Measurements from ENCODE around the gene MT1HL1.

The MT1HL1 gene

GRCh38 chr1:237048803-237049202, 44.6 kb upstream of the MT1HL1 start:
- Histone ChIP-seq H3K27me3 (replicated peaks; ENCODE audit: insufficient read depth, low read length) (no peaks in the 10 kb centered on the region), H3F3A (ENCODE audit: insufficient read depth, low read length) (no peaks in the 10 kb centered on the region), H3K9ac (ENCODE audit: low read length) (no peak overlapping the region), H3K4me3 (ENCODE audit: low read length) (no peak overlapping the region), H3K4me1 (ENCODE audit: low read length) (no peaks in the 10 kb centered on the region), H4K20me1 (ENCODE audit: insufficient read depth, low read length) (no peaks in the 10 kb centered on the region), H3K4me2 (ENCODE audit: low read depth, low read length) (no peak overlapping the region), H3K79me2 (ENCODE audit: low read length) (no peaks in the 10 kb centered on the region), H3K9me2 (replicated peaks; ENCODE audit: insufficient read depth, low read length) (no peaks in the 10 kb centered on the region), H3K36me3 (replicated peaks; ENCODE audit: insufficient read depth, low read length) (no peaks in the 10 kb centered on the region), H2AFZ (ENCODE audit: low read length) (no peak overlapping the region), H3K27ac (ENCODE audit: low read length) (no peak overlapping the region), H3K9me3 (replicated peaks; ENCODE audit: insufficient read depth, low read length) (no peaks in the 10 kb centered on the region)
- no peak for DNase-seq
- TF ChIP-seq EZH2 (optimal IDR thresholded peaks at IDR 0.05; ENCODE audit: low read depth, low read length) (no peak), CTCF (IDR thresholded peaks at IDR 0.05; ENCODE audit: low read length) (no peak), EZH2phosphoT487 (IDR thresholded peaks at IDR 0.05; ENCODE audit: low read length) (no peak)

GRCh38 chr1:237045278-237046016, 41.2 kb upstream of the MT1HL1 start:
- Histone ChIP-seq H3K9me3 (replicated peaks; ENCODE audit: insufficient read depth, low read length) (no peaks in the 10 kb centered on the region), H3K27me3 (replicated peaks; ENCODE audit: insufficient read depth, low read length) (no peaks in the 10 kb centered on the region), H3K4me3 (ENCODE audit: low read length) (no peak overlapping the region), H3K4me2 (ENCODE audit: low read depth, low read length) (no peak overlapping the region), H3K36me3 (replicated peaks; ENCODE audit: insufficient read depth, low read length) (no peaks in the 10 kb centered on the region), H2AFZ (ENCODE audit: low read length) (no peak overlapping the region), H3K4me1 (ENCODE audit: low read length) (no peaks in the 10 kb centered on the region), H3K9me2 (replicated peaks; ENCODE audit: insufficient read depth, low read length) (no peaks in the 10 kb centered on the region), H3F3A (ENCODE audit: insufficient read depth, low read length) (no peaks in the 10 kb centered on the region), H3K9ac (ENCODE audit: low read length) (no peak overlapping the region), H3K79me2 (ENCODE audit: low read length) (no peaks in the 10 kb centered on the region), H4K20me1 (ENCODE audit: insufficient read depth, low read length) (no peaks in the 10 kb centered on the region), H3K27ac (ENCODE audit: low read length) (no peak overlapping the region)
- no peak for DNase-seq
- no peak for TF ChIP-seq EZH2phosphoT487 (IDR thresholded peaks at IDR 0.05; ENCODE audit: low read length)
- TF ChIP-seq CTCF (IDR thresholded peaks at IDR 0.05; ENCODE audit: low read length): no peak

GRCh38 chr1:237043846-237044636, 39.8 kb upstream of the MT1HL1 start:
- no peak overlapping the region for H2AFZ ChIP-seq (ENCODE audit: low read length)
- H3K4me2 ChIP-seq (ENCODE audit: low read depth, low read length): no peak overlapping the region
- no peaks in the 10 kb centered on the region for H3K79me2 ChIP-seq (ENCODE audit: low read length)
- H3K9ac ChIP-seq (ENCODE audit: low read length): no peak overlapping the region
- no peaks in the 10 kb centered on the region for H3K27me3 ChIP-seq (replicated peaks; ENCODE audit: insufficient read depth, low read length)
- H3K4me1 ChIP-seq (ENCODE audit: low read length): no peaks in the 10 kb centered on the region
- no peaks in the 10 kb centered on the region for H3K9me3 ChIP-seq (replicated peaks; ENCODE audit: insufficient read depth, low read length)
- H4K20me1 ChIP-seq (ENCODE audit: insufficient read depth, low read length): no peaks in the 10 kb centered on the region
- no peaks in the 10 kb centered on the region for H3K36me3 ChIP-seq (replicated peaks; ENCODE audit: insufficient read depth, low read length)
- no peak overlapping the region for H3K27ac ChIP-seq (ENCODE audit: low read length)
- H3K4me3 ChIP-seq (ENCODE audit: low read length): no peak overlapping the region
- no peak for DNase-seq
- no peaks in the 10 kb centered on the region for H3F3A ChIP-seq (ENCODE audit: insufficient read depth, low read length)
- H3K9me2 ChIP-seq (replicated peaks; ENCODE audit: insufficient read depth, low read length): no peaks in the 10 kb centered on the region
- TF ChIP-seq EZH2 (optimal IDR thresholded peaks at IDR 0.05; ENCODE audit: low read depth, low read length) (no peak), EZH2phosphoT487 (IDR thresholded peaks at IDR 0.05; ENCODE audit: low read length) (no peak), CTCF (IDR thresholded peaks at IDR 0.05; ENCODE audit: low read length) (no peak)

Data from MM.1S (cell line).